Endothelial cell of umbilical vein (primary cell): Measurements from ENCODE around the gene PDGFA. TPM values are rescaled to one million over a fixed set of nuclear protein-coding genes. Genes with fewer than 3 reads are reported as not detected.

ENCODE experiments used
- BruUV-seq: library from RNA; stranded (reverse); fragments of 400-500 nt; replicated peaks from 2 replicates; lab custom pipeline; 2021; lab: Mats Ljungman, UMichigan
- CTCF ChIA-PET: fragments of 300-600, 350-600 bp; sonication (Branson Sonifier 250); formaldehyde crosslinking; loops from one replicate; lab custom pipeline; 2021; ENCODE audit warnings: antibody characterized with exemption, inconsistent platforms; lab: Charles Lee
- POLR2A ChIA-PET: fragments of 300-600, 350-600 bp; sonication (Branson Sonifier 250); formaldehyde crosslinking; loops from one replicate; lab custom pipeline; 2021; ENCODE audit warnings: antibody characterized with exemption, inconsistent platforms; lab: Charles Lee
- DNase-seq: peaks from one replicate; pipeline ENCODE4 v3.0.0-alpha.2; 2011; ENCODE audit warnings: low read depth, low spot score
- FAIRE-seq: peaks from 2 replicates; lab custom pipeline; 2011; peaks lifted over from hg19 to GRCh38; lab: Jason Lieb, UNC
- H2AFZ ChIP-seq: 2 replicates; pipeline ENCODE4 v1.6.0; 2012; ENCODE audit warnings: low read depth, low read length, control low read depth, inconsistent platforms
- H3K27ac ChIP-seq: 2 replicates; pipeline ENCODE4 v1.5.1; 2011; ENCODE audit warnings: low read depth, mild to moderate bottlenecking, control low read depth, low read length, moderate library complexity; ENCODE audit not compliant: insufficient read depth
- H3K27me3 ChIP-seq, 2 experiments: 2 replicates each; pipeline versions ENCODE4 v1.6.0 to v1.6.1; 2011; ENCODE audit warnings: low read length in 2 of 2, mixed read lengths in 1 of 2; ENCODE audit not compliant: control insufficient read depth in 2 of 2, insufficient read depth in 2 of 2
- H3K36me3 ChIP-seq, 2 experiments: 2 replicates in 1 of 2; 3 replicates in 1 of 2; pipeline ENCODE4 v1.5.1; 2011; ENCODE audit warnings: low read length in 2 of 2, mild to moderate bottlenecking in 1 of 2, moderate library complexity in 1 of 2; ENCODE audit not compliant: control insufficient read depth in 2 of 2, insufficient read depth in 2 of 2; ENCODE audit errors: extremely low read depth in 1 of 2
- H3K4me1 ChIP-seq: 3 replicates; pipeline ENCODE4 v1.5.1; 2011; ENCODE audit warnings: mild to moderate bottlenecking, low read length; ENCODE audit not compliant: control insufficient read depth, insufficient read depth; ENCODE audit errors: extremely low read depth
- H3K4me2 ChIP-seq: 2 replicates; pipeline ENCODE4 v1.6.1; 2011; ENCODE audit warnings: low read length, control low read depth, mixed read lengths; ENCODE audit not compliant: insufficient read depth
- H3K4me3 ChIP-seq, 3 experiments: fragments of 200-600 bp in 1 of 3; sonication (generic), shearing (Covaris generic) in 1 of 3; replicated peaks in 1 of 3; 2 replicates each; pipeline ENCODE4 v1.5.1; 2011 to 2016; ENCODE audit warnings: control low read depth in 3 of 3, low read length in 3 of 3, mild to moderate bottlenecking in 2 of 3, inconsistent platforms in 1 of 3, low read depth in 1 of 3, moderate library complexity in 1 of 3; ENCODE audit not compliant: insufficient read depth in 1 of 3
- H3K79me2 ChIP-seq: 2 replicates; pipeline ENCODE4 v1.6.0; 2012; ENCODE audit warnings: low read length, inconsistent platforms; ENCODE audit not compliant: control insufficient read depth, insufficient read depth
- H3K9ac ChIP-seq: replicated peaks from 2 replicates; pipeline ENCODE3; 2011; ENCODE audit warnings: low read length, control low read depth; ENCODE audit not compliant: insufficient read depth; ENCODE audit errors: extremely low read depth
- H3K9me1 ChIP-seq: replicated peaks from 3 replicates; pipeline ENCODE4 v1.6.0; 2011; ENCODE audit warnings: mild to moderate bottlenecking, low read length; ENCODE audit not compliant: control insufficient read depth, insufficient read depth; ENCODE audit errors: extremely low read depth
- H3K9me3 ChIP-seq: replicated peaks from 2 replicates; pipeline ENCODE4 v1.5.1; 2012; ENCODE audit warnings: low read length, inconsistent platforms; ENCODE audit not compliant: control insufficient read depth, insufficient read depth
- H4K20me1 ChIP-seq: replicated peaks from 2 replicates; pipeline ENCODE3; 2011; ENCODE audit warnings: mild to moderate bottlenecking, low read length; ENCODE audit not compliant: control insufficient read depth, insufficient read depth; ENCODE audit errors: extremely low read depth
- EZH2 ChIP-seq: IDR thresholded peaks from 2 replicates; pipeline ENCODE4 v1.6.1; 2012; ENCODE audit warnings: borderline replicate concordance, low read depth, mild to moderate bottlenecking, moderate library complexity, low read length, inconsistent platforms; ENCODE audit not compliant: severe bottlenecking
- FOS ChIP-seq: IDR thresholded peaks from 2 replicates; pipeline ENCODE4 v1.6.1; 2011; ENCODE audit warnings: mild to moderate bottlenecking, low read length, moderate library complexity, borderline replicate concordance; ENCODE audit not compliant: insufficient read depth
- GATA2 ChIP-seq: IDR thresholded peaks from 2 replicates; pipeline ENCODE4 v1.7.0; 2011; ENCODE audit warnings: low read depth, mild to moderate bottlenecking, moderate library complexity, mixed read lengths, low read length; ENCODE audit not compliant: insufficient read length, insufficient read depth
- JUN ChIP-seq: IDR thresholded peaks from 2 replicates; pipeline ENCODE4 v1.6.1; 2011; ENCODE audit warnings: borderline replicate concordance, low read depth; ENCODE audit not compliant: insufficient read length, insufficient read depth
- MYC ChIP-seq: IDR thresholded peaks from one replicate; pipeline ENCODE4 v1.6.1; 2011; ENCODE audit warnings: mild to moderate bottlenecking, low read depth, low read length
- POLR2A ChIP-seq: IDR thresholded peaks from 2 replicates; pipeline ENCODE4 v1.6.1; 2012; ENCODE audit warnings: low read depth, mild to moderate bottlenecking, control low read depth, low read length
- POLR2AphosphoS5 ChIP-seq: IDR thresholded peaks from 2 replicates; pipeline ENCODE4 v1.6.1; 2012; ENCODE audit warnings: low read depth, mild to moderate bottlenecking, control low read depth, low read length, moderate library complexity; ENCODE audit not compliant: insufficient read depth
- dilution Hi-C: fragments of 300-500 bp; cut with MboI; formaldehyde crosslinking; loops from one replicate; pipeline ENCODE4 v1.15.0; 2019; ENCODE audit warnings: low sequenced_read_pairs; ENCODE audit not compliant: extremely low pct_ligation_motif_present
- intact Hi-C: fragments of 100-400 bp; cut with micrococcal nuclease; formaldehyde crosslinking; loops from one replicate; pipeline ENCODE4 v1.10.0; 2022
- polyA plus RNA-seq, 4 experiments: library from polyadenylated mRNA; depleted of rRNA in 3 of 4; stranded (reverse) in 3 of 4; unstranded in 1 of 4; fragments of >200 nt; gene quantifications; 2 replicates each; pipeline versions ENCODE4 v1.2.1 to v1.2.3, GENCODE V29; 2011 to 2012; ENCODE audit warnings: missing spikeins in 1 of 4
- total RNA-seq: library from RNA; stranded (reverse); gene quantifications from 2 replicates; pipeline ENCODE4 v1.2.3, GENCODE V29; 2021
- TF ChIP-seq, protein P1 (sequence below), 2 donors: IDR thresholded peaks; 1 replicate in 1 of 2; 2 replicates in 1 of 2; pipeline ENCODE4 v1.5.1; 2011; ENCODE audit warnings: low read length in 2 of 2, mild to moderate bottlenecking in 2 of 2, moderate library complexity in 2 of 2, control low read depth in 1 of 2, inconsistent platforms in 1 of 2, low read depth in 1 of 2; ENCODE audit not compliant: insufficient read depth in 1 of 2; ENCODE audit errors: extremely low read depth in 1 of 2
- TF ChIP-seq, protein P2 (sequence below): IDR thresholded peaks from 2 replicates; pipeline ENCODE4 v1.6.1; 2011; ENCODE audit not compliant: insufficient read depth, insufficient read length

The PDGFA gene
- total and polyA plus RNA-seq, 2 donors (not counting 3 experiments of a cell fraction or from before 2014, with no cell fraction given): 17.4 to 62.4 TPM

DNA sequence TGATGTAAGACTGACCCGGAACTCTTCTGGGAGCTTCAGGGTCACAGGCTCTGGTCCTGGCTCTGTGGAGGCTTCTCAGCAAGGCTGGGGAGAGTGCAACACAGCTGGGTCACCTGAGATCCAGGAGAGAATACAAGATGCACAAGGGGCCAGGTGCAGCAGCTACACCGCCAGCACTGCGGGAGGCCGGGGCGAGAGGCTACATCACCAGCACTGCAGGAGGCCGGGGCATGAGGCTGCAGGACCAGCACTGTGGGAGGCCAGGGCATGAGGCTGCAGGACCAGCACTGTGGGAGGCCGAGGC, 44.3 kb downstream of the PDGFA start:
- Histone ChIP-seq H3K9me1 (no peaks in the 10 kb centered on the region), H3K4me2 (no peak overlapping the region), H3K27me3 (no peaks in the 10 kb centered on the region), H3K27ac (no peak overlapping the region), H3K9ac (no peak overlapping the region), H3K4me3 (no peak overlapping the region), H2AFZ (no peak overlapping the region), H3K36me3 (no peaks in the 10 kb centered on the region), H3K9me3 (no peaks in the 10 kb centered on the region), H4K20me1 (no peaks in the 10 kb centered on the region), H3K79me2 (no peaks in the 10 kb centered on the region), H3K4me1 (peaks cover 12% of the 10 kb centered on the region)
- no peak for TF ChIP-seq POLR2AphosphoS5
- no peak for TF ChIP-seq EZH2
- TF ChIP-seq JUN: no peak
- TF ChIP-seq, protein P1, sequence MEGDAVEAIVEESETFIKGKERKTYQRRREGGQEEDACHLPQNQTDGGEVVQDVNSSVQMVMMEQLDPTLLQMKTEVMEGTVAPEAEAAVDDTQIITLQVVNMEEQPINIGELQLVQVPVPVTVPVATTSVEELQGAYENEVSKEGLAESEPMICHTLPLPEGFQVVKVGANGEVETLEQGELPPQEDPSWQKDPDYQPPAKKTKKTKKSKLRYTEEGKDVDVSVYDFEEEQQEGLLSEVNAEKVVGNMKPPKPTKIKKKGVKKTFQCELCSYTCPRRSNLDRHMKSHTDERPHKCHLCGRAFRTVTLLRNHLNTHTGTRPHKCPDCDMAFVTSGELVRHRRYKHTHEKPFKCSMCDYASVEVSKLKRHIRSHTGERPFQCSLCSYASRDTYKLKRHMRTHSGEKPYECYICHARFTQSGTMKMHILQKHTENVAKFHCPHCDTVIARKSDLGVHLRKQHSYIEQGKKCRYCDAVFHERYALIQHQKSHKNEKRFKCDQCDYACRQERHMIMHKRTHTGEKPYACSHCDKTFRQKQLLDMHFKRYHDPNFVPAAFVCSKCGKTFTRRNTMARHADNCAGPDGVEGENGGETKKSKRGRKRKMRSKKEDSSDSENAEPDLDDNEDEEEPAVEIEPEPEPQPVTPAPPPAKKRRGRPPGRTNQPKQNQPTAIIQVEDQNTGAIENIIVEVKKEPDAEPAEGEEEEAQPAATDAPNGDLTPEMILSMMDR (IDR thresholded peaks at IDR 0.05; ENCODE audit: extremely low read depth in 1 of 2, insufficient read depth in 1 of 2, low read depth in 1 of 2, low read length in 2 of 2): no peak
- TF ChIP-seq POLR2A: no peak
- TF ChIP-seq GATA2: no peak
- TF ChIP-seq, protein P2, sequence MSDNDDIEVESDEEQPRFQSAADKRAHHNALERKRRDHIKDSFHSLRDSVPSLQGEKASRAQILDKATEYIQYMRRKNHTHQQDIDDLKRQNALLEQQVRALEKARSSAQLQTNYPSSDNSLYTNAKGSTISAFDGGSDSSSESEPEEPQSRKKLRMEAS: no peak
- TF ChIP-seq MYC: no peak
- no peak for TF ChIP-seq FOS
- intact Hi-C loops (no loop called here), dilution Hi-C loops (no loop called here)
- no TSS peak for BruUV-seq
- POLR2A ChIA-PET: no interaction called here
- CTCF ChIA-PET: no interaction called here
- no peak for FAIRE-seq
- no peak for DNase-seq
